Testis (tissue), 3 donors: ENCODE results near the gene METTL26. TPM values are rescaled to one million over a fixed set of nuclear protein-coding genes. Genes with fewer than 3 reads are reported as not detected.

Source experiments
- DNase-seq: peaks from one replicate; pipeline ENCODE4 v3.0.0-alpha.2; 2019
- H3K27ac ChIP-seq, 2 donors: fragments of 200-600 bp; sonication (generic); one replicate each; pipeline ENCODE4 v1.5.1; 2019
- H3K27me3 ChIP-seq: fragments of 200-600 bp; sonication (generic); one replicate; pipeline ENCODE4 v1.5.1; 2019
- H3K36me3 ChIP-seq: fragments of 200-600 bp; sonication (generic); one replicate; pipeline ENCODE4 v1.5.1; 2017; ENCODE audit warnings: low read depth; ENCODE audit errors: missing control alignments
- H3K4me1 ChIP-seq: fragments of 200-600 bp; sonication (generic); one replicate; pipeline ENCODE4 v1.5.1; 2019
- H3K4me3 ChIP-seq, 2 donors: fragments of 200-600 bp; sonication (generic); one replicate each; pipeline ENCODE4 v1.5.1; 2017 to 2019
- H3K9me3 ChIP-seq: fragments of 200-600 bp; sonication (generic); one replicate; pipeline ENCODE4 v1.5.1; 2017
- CTCF ChIP-seq, 3 experiments: fragments of 450-650 bp in 2 of 3; fragments of 200-600 bp in 1 of 3; sonication (generic) in 1 of 3; IDR thresholded peaks; one replicate each; pipeline ENCODE4 v1.5.1; 2016 to 2019; ENCODE audit warnings: antibody characterized with exemption in 3 of 3, mild to moderate bottlenecking in 2 of 3, moderate library complexity in 1 of 3
- POLR2A ChIP-seq: fragments of 450-650 bp; IDR thresholded peaks from one replicate; pipeline ENCODE4 v1.6.1; 2017; ENCODE audit warnings: antibody characterized with exemption, mild to moderate bottlenecking, moderate library complexity
- WGBS, 2 donors: methylation state at CpG; one replicate each; pipeline ENCODE4 v1.1.5; 2018; 5-methylcytosine and 5-hydroxymethylcytosine counted together
- intact Hi-C: fragments of 100-400 bp; cut with DNase I; formaldehyde crosslinking; loops from one replicate; pipeline ENCODE4 v1.15.1; 2023; ENCODE audit warnings: low total_unique reads
- polyA plus RNA-seq: library from polyadenylated mRNA; stranded (reverse); fragments of 350-450 nt; fragmentation: Illumina TruSeq; extraction: RNeasy Lipid Tissue Mini Kit (QIAGEN cat#74804); gene quantifications from one replicate; pipeline ENCODE4 v1.2.3, GENCODE V29; 2014; ENCODE audit warnings: low read depth, low replicate concordance; ENCODE audit not compliant: insufficient read depth
- total RNA-seq, 2 donors: library from RNA; depleted of rRNA; stranded (reverse); fragments of >200 nt; gene quantifications; one replicate each; pipeline ENCODE4 v1.2.3, GENCODE V29; 2016

The METTL26 gene
- total and polyA plus RNA-seq, 3 donors from 2014 or later: 72.1 to 185 (median 161) TPM

DNA sequence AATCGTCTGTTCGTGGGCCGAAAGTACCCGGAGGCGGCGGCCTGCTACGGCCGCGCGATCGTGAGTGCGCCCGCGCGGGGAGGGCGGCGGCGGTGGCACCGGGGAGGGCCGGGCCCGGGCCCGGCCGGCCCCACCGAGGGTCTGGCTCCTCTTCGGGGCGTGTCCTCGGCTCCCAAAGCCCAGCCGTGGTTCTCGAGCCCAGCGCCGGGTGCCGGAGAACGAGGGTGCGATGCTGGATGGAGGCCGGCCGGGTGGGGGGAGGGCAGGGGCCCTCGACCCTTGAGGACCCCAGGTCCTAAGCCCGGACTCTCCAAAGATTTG is 44.5 kb upstream of the METTL26 start:
- peak overlapping the region in 1 of 2 donors; percentile 96 for H3K27ac ChIP-seq
- no peaks in the 10 kb centered on the region for H3K9me3 ChIP-seq
- DNase-seq: no peak
- H3K4me3 ChIP-seq: peak overlapping the region; percentile 69 to 85
- WGBS, 2 donors: 0% methylated on average over 34 of the region's 38 CpGs; no CpG with 5 or more reads in 1 of the 2 donors
- no peak for TF ChIP-seq CTCF (IDR thresholded peaks at IDR 0.05)
- TF ChIP-seq POLR2A: no peak
- no peaks in the 10 kb centered on the region for H3K36me3 ChIP-seq
- no peaks in the 10 kb centered on the region for H3K27me3 ChIP-seq
- intact Hi-C loops: no loop called here
- H3K4me1 ChIP-seq: peaks cover 44% of the 10 kb centered on the region

GRCh38 chr16:679814-680624 is 43.9 kb upstream of the METTL26 start, which contains the start of gene STUB1:
Gene STUB1 (plus strand): TSS chr16:680410. CDS start chr16:680526, 116 bp downstream.
- TF ChIP-seq POLR2A: no peak
- no peak for TF ChIP-seq CTCF (IDR thresholded peaks at IDR 0.05)
- peak; percentile 94 for DNase-seq
- Histone ChIP-seq H3K27me3 (no peaks in the 10 kb centered on the region), H3K27ac (peak within 1 kb of the TSS; percentile 86 to 96), H3K4me3 (peak within 1 kb of the TSS; percentile 69 to 85), H3K36me3 (no peaks in the 10 kb centered on the region), H3K9me3 (no peaks in the 10 kb centered on the region), H3K4me1 (peaks cover 41% of the 10 kb centered on the region)
- WGBS, 2 donors: 0 to 1% methylated on average over 12 to 87 of the region's 91 CpGs
- intact Hi-C loops: no loop called here

GRCh38 chr16:678858-679813 is 43.0 kb upstream of the METTL26 start:
- DNase-seq: peak; percentile 84
- Histone ChIP-seq H3K27ac (peak overlapping the region; percentile 86 to 96), H3K9me3 (no peaks in the 10 kb centered on the region), H3K36me3 (no peaks in the 10 kb centered on the region), H3K4me1 (peaks cover 45% of the 10 kb centered on the region), H3K4me3 (peak overlapping the region; percentile 69 to 85), H3K27me3 (no peaks in the 10 kb centered on the region)
- TF ChIP-seq CTCF (IDR thresholded peaks at IDR 0.05) (no peak), POLR2A (no peak)
- 25 to 38% methylated on average over 8 to 51 of the region's 52 CpGs for WGBS, 2 donors
- intact Hi-C loops: no loop called here

DNA sequence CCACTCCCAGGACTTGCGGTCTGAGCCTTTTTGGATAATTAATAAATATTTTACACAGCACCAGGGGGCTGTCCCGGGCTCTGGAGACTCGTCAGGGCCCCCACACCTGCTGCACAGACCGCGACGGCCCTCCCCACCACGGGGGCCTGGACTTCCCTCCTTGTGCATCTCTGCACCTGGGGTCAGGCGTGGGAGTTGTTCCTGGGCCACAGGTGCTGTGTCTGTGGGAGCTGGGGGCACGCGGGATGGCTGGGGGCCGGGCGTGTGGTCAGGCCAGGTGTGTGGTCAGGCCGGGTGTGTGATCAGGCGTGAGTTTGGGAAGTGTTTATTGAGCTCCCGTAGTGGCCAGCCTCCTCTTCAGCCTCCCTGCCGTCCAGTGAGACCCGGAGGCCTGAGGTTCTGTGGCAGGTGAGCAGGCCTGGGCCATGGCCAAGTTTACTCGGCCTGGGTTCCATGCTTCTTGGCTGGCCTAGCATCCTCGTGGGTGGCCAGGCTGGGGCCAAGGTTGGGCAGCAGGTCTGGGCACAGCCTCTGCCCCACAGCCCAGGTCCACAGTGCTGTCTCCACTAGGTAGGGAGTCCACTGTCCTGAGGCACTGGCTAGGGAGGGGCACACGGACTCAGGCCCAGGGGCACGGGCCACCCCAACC is 42.2 kb upstream of the METTL26 start:
- DNase-seq: no peak
- no peak for TF ChIP-seq CTCF (IDR thresholded peaks at IDR 0.05)
- no peak for TF ChIP-seq POLR2A
- 81 to 82% methylated on average over 14 to 21 of the region's 21 CpGs for WGBS, 2 donors
- no peaks in the 10 kb centered on the region for H3K27me3 ChIP-seq
- H3K27ac ChIP-seq: peak overlapping the region in 1 of 2 donors; percentile 86
- no peaks in the 10 kb centered on the region for H3K36me3 ChIP-seq
- H3K9me3 ChIP-seq: no peaks in the 10 kb centered on the region
- H3K4me1 ChIP-seq: peaks cover 41% of the 10 kb centered on the region
- H3K4me3 ChIP-seq: no peak overlapping the region
- intact Hi-C loops: no loop called here
